GM21737 (cell line): ENCODE measurements around the gene CCDC88C.
A peak's percentile ranks its signal among the peaks of the same experiment; 100 is the strongest.

Experiments used
- ATAC-seq: cut with Tn5 transposase; IDR thresholded peaks from one replicate; pipeline ENCODE4 v1.9.1; 2021; ENCODE audit warnings: mild to moderate bottlenecking, moderate library complexity; ENCODE audit not compliant: unreplicated experiment

The CCDC88C gene

DNA sequence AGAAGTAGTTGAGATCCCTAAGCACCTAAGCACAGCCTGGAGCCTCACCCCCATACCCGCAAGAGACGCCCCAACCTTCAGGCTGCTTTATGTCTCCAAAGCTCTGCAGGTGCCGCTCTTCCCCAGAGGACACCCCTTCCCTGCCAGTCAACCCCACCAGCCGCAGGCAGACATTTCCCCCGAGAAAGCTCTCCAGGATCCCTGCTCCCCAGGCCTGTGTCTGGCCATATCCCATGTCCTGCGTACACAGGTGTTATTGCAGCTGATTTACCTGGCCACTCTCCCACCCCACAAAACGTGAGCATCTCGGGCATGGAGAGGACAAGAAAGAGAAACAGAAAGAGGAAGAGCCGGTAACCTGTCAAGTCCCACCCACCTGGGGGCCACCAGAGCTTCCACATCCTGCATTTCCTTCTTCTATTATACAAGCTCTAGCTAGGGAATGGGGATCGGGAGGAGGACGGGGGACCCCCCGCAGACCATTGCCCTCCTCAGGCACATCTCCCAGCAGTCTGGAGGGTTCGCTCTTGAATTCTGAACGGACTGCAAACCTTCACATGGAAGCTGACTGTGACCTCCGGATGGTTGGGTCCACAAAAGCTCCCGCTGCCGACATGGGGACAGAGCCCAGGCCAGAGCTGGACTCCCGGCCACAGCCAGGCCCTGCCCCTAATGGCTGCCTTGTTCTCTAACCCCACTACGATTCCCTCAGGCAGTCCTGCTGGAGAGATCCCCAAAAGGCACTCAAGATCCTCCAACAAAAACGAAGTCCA lies 17.6 kb downstream of the CCDC88C start:
- peak; percentile 35 for ATAC-seq

DNA sequence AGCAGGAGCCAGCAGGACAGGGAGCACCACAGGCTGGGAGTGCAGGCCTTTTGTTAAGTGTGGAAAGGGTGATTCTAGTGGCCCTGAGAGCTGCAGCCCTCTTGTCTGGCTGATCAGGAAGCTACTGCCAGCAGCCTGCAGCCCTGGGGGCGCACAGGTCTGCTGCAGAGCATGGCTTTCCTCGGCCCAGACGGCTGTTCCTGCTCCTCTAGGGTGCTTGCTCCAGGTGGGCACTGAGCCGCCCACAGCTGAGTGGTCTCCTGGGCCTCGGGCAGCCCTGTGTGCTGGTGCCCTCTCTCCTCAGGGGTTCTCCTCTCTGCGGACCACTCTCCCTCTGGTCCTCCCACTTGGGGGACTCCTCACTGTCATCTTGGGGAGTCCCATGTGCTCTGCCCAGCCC lies 18.9 kb downstream of the CCDC88C start:
- no peak for ATAC-seq

DNA sequence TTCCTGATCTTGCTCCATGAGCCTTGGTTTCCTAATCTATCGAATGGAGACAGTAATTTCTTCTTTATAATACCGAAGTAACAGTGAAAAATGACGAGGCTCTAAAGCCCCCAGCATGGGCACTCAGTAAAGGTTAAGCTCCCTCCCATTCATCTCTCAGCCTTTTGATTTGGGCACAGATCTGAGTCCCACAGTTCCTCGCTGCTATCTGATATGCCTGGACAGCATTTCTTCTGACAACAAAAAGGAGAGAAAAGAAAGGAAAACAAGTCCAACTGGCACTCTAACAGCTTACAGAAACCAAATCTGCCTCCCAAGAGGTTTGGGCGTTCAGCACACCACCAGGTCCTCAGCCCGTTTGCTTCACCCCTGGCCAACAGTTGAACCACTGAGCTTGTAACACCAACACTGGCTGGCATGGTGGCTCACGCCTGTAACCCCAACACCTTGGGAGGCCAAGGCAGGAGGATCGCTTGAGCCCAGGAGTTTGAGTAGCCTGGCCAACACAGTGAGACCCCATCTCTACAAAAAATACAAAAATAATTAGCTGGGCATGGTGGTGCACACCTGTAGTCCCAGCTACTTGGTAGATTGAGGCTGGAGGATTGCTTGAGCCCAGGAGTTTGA lies 19.5 kb downstream of the CCDC88C start:
- ATAC-seq, result no peak

DNA sequence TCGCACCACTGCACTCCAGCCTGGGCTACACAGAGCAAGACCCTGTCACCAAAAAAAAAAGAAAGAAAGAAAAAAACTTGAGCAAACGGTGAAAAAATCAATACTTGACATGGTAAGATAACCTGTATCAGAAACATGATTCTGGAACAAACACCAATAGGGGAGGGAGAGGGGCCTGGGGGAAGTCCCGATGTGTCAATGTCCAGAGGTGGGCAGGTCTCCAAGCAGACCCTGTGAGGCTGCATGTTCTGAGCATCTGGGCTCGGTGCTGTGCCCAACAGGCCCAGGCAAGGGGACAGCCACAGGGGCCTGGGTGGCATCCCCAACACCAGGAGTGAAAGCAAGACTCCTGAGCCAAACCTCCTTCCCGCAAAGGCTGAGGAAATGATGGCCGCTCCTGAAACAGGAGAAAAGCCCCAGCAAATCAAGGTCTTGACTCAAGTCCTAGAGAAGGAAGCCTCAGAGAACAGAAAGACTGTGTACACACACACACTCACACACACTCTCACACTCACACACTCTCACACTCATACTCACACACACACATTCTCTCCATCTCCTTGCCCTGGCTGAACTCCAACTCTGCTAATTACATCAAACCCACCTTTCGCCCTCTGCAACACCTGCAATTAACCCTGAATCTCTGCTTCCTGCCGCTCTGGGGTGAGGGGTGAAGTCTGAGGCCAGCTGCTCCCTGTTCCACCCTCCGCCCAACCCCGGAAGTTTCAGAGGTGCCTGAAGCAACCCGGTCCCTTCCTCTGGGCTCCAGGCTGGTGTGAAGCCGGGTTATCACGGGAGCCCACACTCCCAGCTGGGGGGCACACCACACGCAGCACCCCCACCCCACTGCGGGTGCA lies 20.4 kb downstream of the CCDC88C start:
- ATAC-seq, result peak; percentile 71

DNA sequence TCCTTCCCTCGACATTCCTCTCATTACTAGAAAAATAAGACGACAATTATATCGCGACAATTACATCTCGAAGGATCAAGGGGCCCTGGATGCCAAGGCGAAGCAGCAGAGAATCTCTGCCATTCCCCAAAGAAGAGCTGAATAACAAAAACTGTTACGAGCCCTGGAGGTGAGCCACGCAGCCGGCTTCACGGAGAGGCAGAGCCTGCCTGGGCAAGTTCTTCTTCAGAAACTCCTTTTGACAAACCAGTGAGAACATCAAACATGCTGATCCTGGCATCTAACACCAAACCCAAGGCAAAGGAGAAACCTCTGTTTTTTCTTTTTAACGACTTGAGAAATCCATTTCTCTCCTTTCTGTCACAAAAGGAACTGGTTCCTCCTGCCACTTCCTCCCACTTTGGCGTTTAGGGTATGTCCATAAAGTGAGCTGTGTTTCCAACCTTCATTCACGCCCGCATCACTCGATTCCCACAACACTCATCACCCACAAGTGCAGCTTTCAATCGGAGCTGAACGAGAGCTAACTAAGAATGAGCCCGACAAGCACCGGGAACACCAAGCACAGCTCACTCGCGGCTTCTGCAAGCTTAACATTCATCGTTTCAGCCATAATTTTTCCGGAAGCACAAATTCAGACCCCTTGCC lies 21.5 kb downstream of the CCDC88C start:
- no peak for ATAC-seq

GRCh38 chr14:91395466-91395865 lies 22.2 kb downstream of the CCDC88C start:
- ATAC-seq, result no peak

GRCh38 chr14:91394105-91395081 lies 23.2 kb downstream of the CCDC88C start:
- ATAC-seq, result no peak

DNA sequence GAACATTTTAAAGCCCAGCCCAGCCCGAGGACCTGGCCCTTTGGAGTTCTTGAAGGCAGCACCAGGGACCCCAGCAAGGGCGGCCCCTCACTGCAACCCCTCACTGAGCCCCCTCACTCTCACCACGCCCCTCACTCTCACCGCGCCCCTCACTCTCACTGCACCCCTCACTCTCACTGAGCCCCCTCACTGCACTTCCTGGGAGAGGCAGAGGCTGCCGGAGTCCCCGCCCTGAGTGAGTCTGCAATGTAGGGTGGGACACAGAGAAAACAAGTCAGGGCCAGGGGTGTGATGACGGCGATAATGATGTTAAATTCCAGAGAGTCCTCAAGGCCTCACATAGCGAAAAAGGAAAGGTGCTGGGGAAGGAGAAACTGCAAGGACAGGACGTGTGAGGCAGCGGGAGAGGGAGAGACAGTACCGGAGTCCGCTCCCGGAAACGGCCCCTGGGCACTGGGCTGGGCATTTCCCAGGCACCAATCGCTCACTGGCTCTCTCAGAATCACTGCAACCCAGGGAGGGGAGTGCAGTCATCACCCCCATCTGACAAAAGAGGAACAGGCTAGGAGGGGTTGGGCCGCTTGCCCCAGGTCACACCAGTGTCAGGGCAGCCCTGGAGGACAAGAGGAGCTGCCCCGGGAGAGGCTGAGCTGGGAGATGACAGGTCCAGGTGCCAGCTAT lies 24.9 kb downstream of the CCDC88C start:
- no peak for ATAC-seq

DNA sequence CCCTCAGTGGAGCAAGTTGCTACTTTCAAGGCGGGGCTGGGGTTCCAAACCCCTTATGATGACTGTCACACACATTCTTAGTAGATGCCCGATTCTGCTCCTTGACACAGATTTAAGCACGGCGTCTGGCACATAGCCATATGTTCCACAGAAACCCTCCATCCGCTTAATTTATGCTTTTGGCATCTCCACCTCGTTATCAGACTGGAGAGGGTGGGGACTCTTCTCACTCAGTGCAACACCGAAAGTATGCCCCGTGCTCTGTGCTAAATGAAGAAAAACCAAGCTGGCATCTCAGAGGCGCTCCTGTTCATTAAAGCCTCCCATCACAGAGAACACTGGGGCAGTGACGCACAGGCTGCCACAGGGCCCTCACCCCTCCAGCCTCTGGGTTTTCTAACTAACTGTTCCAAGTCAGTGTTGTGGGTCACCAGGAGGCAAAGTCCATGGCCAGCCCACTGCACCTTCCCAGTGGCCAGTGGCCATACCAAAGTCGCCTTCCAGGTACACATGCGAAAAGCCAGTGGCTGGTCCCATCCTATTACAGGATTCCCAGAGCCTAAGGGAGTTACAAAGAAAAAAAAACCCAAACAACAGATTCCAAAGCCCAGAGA lies 27.3 kb downstream of the CCDC88C start:
- no peak for ATAC-seq

DNA sequence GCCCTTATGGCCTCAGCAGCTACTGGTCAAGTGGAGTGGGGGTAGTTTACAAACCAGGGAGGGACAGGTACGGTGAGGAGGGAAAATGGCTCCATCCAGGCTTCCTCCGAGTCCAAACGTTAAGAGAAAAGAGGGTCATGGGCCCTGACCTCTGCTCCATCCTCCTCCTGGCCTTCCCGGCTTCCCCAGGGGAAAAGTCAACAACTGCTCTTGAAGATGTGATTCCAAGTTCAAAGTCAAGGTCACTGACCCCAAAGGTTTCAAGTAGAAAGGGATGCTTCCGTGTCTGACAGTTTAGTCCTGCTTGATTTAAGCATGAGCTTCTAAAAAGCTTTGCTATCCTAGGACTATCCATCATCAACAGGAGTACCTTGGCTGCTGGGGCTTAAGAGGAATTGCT lies 28.5 kb downstream of the CCDC88C start:
- no peak for ATAC-seq

- ATAC-seq, result peak; percentile 52
Observed at GRCh38 chr14:91388551-91388975, 29.1 kb downstream of the CCDC88C start.

DNA sequence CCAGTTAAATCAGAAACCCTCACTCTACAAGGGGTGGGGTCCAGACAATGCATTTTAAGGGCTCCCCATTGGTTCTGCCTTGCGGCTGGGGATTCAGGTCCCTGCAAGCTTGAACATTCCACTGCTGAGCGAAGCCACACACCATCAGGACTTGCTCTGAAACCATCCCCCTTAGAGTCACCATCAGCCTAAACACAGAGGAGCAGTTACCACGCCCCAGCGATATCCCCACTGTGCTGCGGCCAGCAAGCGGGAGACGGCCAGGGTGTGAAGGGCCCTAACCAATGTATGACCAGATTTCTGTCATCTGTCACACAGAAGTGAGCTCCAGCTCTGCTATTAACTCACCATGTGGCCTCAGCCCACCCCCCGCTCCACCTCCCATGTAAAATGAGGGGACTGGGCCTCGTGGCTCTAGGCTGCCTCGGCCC lies 29.7 kb downstream of the CCDC88C start:
- ATAC-seq, result no peak

DNA sequence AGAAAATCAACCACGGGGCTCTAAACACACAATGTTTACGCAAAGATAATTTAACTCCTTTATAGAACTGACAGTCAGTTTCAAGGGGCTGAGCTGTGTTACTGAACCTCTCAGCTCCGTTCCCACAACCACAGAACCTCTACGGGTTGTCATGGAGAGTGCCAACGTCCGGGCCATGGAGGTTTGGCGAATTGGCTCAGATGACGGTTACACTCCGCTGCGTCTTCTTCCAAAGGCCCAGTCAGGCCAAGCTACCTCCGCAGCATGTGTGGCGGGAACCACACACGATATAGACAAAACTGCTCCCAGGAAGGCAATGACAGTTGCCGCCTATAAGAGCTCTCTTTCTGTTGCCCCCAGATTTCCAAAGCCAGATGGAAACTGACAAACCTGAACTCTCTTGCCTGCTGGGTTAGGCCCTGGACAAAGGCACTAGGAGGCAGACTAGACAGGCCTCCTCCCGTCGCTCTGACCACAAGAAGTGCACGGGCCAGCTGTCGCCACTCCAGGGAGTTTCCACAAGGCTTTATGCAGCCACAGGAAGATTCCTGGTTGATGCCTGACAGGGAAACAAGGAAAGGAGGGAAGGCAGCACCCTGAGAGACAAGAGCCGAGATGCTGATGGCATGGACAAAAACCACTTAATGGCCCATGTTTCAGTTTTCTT lies 30.3 kb downstream of the CCDC88C start:
- ATAC-seq, result no peak

GRCh38 chr14:91385697-91386096 lies 31.9 kb downstream of the CCDC88C start:
- ATAC-seq, result no peak

DNA sequence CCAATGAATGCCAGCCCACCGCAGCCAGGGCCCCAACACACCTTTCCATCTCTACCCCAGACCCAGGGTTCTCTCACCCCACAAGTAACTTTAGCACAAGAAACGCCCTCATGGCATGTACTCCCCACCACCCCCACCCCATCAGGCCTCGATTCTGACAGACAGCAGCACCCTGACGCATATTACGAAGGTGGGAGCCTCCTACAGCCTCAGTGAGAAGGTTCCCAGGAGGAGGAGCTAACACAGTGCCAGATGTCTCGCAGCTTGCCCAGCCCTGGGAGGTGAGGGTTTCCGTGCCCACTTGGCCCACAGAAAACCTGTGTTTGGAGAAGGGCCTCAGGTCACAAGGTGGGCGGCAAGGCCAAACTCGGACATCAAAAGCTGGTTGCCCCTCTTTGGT lies 32.4 kb downstream of the CCDC88C start:
- ATAC-seq, result no peak

DNA sequence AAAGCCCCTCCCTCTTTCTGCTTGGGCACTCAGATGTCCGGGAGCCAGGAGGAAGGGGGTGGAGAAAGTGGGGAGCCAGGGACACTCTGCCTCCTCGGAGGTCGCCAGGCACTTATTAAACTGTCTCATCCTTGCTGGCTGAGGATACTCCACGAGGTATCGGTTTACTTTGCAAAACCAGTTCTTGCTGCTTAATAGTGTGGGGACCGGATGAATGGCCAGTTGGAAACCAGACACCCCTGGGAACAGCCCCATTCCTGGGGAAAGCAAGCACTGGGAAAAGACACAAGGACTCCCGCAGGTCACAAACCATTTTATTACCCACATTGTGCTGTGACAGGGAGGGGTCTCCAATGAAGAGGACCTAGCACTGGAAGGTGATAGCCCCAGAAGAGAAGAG lies 34.2 kb downstream of the CCDC88C start:
- no peak for ATAC-seq

DNA sequence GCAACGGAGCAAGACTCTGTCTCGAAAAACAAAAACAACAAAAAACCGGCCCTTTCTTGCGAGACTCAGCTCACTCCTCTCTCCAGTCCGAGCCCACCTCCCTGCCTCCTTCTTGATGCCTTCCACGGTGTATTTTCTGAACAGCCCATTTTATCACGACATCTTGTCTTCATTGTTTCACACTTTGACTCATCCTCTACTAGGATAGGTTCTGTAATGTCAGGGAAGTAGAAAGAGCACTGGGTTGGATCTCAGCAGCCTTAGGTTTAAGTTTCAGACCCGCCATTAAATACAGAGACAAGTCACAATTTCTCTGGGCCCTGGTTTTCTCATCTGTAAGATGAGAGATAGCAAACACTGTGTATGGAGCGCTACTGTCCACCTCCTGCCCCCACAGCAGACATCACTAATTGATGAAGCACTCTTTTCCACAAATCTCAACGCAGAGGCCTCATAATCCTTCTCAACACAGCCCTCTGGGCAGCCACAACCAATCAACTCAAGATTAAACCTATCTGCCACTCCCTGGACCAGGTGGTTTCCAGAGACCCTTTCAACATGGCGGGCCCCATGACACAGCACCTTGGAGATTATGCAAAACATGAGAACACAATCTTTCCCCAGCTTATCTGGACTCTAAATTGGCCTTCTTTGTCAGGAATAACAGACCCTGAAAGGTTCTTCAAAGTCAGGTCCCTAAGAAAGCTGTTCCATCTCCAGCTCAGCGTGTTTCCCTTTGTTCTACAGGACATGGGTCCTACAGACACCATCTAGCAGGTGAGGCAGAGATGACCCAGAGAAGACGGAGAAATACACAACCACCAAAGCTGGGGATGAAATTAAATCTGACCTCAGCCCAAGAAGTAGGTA lies 35.6 kb downstream of the CCDC88C start:
- no peak for ATAC-seq
